GM23248 (cell line): ENCODE measurements around the gene SLC12A7.

Source experiments
- EZH2 ChIP-seq: fragments of 200-600 bp; sonication (generic); IDR thresholded peaks from 2 replicates; pipeline ENCODE4 v1.6.1; 2018; ENCODE audit warnings: antibody characterized with exemption, mild to moderate bottlenecking; ENCODE audit not compliant: insufficient read depth, poor library complexity, severe bottlenecking
- EZH2phosphoT487 ChIP-seq: fragments of 200-600 bp; sonication (generic); IDR thresholded peaks from 2 replicates; pipeline ENCODE4 v1.6.1; 2018; ENCODE audit warnings: antibody characterized with exemption, moderate library complexity, mild to moderate bottlenecking, low read depth; ENCODE audit not compliant: insufficient read depth

- no peak for TF ChIP-seq EZH2
- TF ChIP-seq EZH2phosphoT487 = no peak
Observed at GRCh38 chr5:1151316-1151715, 39.5 kb upstream of the SLC12A7 start.
